Stimulated activated CD4-positive, alpha-beta T cell treated with anti-CD3 and anti-CD28 coated beads, Interleukin-2, amount 100 ng/mL, for 48 hours (primary cell): ENCODE measurements around the gene COL4A5.
"Not testable (repeated sequence)": the region's sequence is repeated elsewhere in the genome, so short reads cannot be mapped to it uniquely, and the experiment has no call there.

Experiments
- DNase-seq, 2 donors: peaks; one replicate each; pipeline ENCODE4 v3.0.0-alpha.2; 2020

Gene COL4A5

GRCh38 chrX:108456971-108457477, 17.4 kb downstream of the COL4A5 start:
- DNase-seq, result no peak

GRCh38 chrX:108464604-108465003, 25.0 kb downstream of the COL4A5 start:
- no peak for DNase-seq

GRCh38 chrX:108468486-108468885, 28.8 kb downstream of the COL4A5 start:
- no peak for DNase-seq

GRCh38 chrX:108473979-108474378, 34.3 kb downstream of the COL4A5 start:
- DNase-seq, result no peak

- DNase-seq, result not testable (repeated sequence)
These were observed 41.9 kb downstream of the COL4A5 start for GRCh38 chrX:108481528-108481927.

- no peak for DNase-seq
These were observed 44.6 kb downstream of the COL4A5 start for GRCh38 chrX:108484251-108484650.

GRCh38 chrX:108485960-108486359, 46.3 kb downstream of the COL4A5 start:
- DNase-seq, result no peak

- no peak for DNase-seq
These were observed 54.9 kb downstream of the COL4A5 start for GRCh38 chrX:108494406-108495090.

GRCh38 chrX:108511721-108512120, 72.1 kb downstream of the COL4A5 start:
- no peak for DNase-seq

GRCh38 chrX:108516184-108516583, 76.5 kb downstream of the COL4A5 start:
- DNase-seq, result no peak

GRCh38 chrX:108527724-108528123, 88.1 kb downstream of the COL4A5 start:
- no peak for DNase-seq

GRCh38 chrX:108537005-108537404, 97.4 kb downstream of the COL4A5 start:
- peak in 1 of 2 donors; percentile 0 for DNase-seq

GRCh38 chrX:108541286-108541685, 101.6 kb downstream of the COL4A5 start:
- DNase-seq, result no peak

GRCh38 chrX:108557580-108557979, 117.9 kb downstream of the COL4A5 start:
- no peak for DNase-seq

- DNase-seq, result no peak
These were observed 118.6 kb downstream of the COL4A5 start for GRCh38 chrX:108558217-108558616.

GRCh38 chrX:108573136-108573535, 133.5 kb downstream of the COL4A5 start:
- DNase-seq, result no peak

GRCh38 chrX:108582151-108582550, 142.5 kb downstream of the COL4A5 start:
- no peak for DNase-seq

- DNase-seq, result no peak
These were observed 145.1 kb downstream of the COL4A5 start for GRCh38 chrX:108584617-108585211.

- DNase-seq, result no peak
These were observed 150.9 kb downstream of the COL4A5 start for GRCh38 chrX:108590496-108590895.

GRCh38 chrX:108601276-108601675, 161.6 kb downstream of the COL4A5 start:
- DNase-seq, result no peak

GRCh38 chrX:108610141-108610540, 170.5 kb downstream of the COL4A5 start:
- no peak for DNase-seq

- no peak for DNase-seq
These were observed 175.0 kb downstream of the COL4A5 start for GRCh38 chrX:108614616-108615015.

GRCh38 chrX:108640817-108641216, 201.2 kb downstream of the COL4A5 start:
- no peak for DNase-seq

- DNase-seq, result no peak
These were observed 202.1 kb downstream of the COL4A5 start for GRCh38 chrX:108641589-108642272.
